SK-N-SH treated with all-trans-retinoic acid at 6 μM for 48 hours (cell line): Measurements from ENCODE around the gene CPT1B.

ENCODE experiments used
- PPARA ChIP-seq: fragments of 250-450 bp; sonication (Bioruptor Pico); IDR thresholded peaks from 2 replicates; pipeline ENCODE4 v1.5.0; 2020; ENCODE audit warnings: mild to moderate bottlenecking, borderline replicate concordance
- TOX ChIP-seq: fragments of 250-450 bp; sonication (Bioruptor Pico); IDR thresholded peaks from 2 replicates; pipeline ENCODE4 v1.8.0; 2021; ENCODE audit warnings: mild to moderate bottlenecking, moderate library complexity, borderline replicate concordance
- TF ChIP-seq, protein P1 (sequence below): fragments of 250-450 bp; sonication (Bioruptor Pico); IDR thresholded peaks from 2 replicates; pipeline ENCODE4 v1.8.0; 2020; ENCODE audit warnings: mild to moderate bottlenecking, moderate library complexity, borderline replicate concordance

- TF ChIP-seq, protein P1, sequence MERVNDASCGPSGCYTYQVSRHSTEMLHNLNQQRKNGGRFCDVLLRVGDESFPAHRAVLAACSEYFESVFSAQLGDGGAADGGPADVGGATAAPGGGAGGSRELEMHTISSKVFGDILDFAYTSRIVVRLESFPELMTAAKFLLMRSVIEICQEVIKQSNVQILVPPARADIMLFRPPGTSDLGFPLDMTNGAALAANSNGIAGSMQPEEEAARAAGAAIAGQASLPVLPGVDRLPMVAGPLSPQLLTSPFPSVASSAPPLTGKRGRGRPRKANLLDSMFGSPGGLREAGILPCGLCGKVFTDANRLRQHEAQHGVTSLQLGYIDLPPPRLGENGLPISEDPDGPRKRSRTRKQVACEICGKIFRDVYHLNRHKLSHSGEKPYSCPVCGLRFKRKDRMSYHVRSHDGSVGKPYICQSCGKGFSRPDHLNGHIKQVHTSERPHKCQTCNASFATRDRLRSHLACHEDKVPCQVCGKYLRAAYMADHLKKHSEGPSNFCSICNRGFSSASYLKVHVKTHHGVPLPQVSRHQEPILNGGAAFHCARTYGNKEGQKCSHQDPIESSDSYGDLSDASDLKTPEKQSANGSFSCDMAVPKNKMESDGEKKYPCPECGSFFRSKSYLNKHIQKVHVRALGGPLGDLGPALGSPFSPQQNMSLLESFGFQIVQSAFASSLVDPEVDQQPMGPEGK (CRISPR knock-in tag): no peak
- TF ChIP-seq PPARA (no peak), TOX (no peak)
Measured at GRCh38 chr22:50522806-50523438, 55.3 kb downstream of the CPT1B start.
